Measurements from ENCODE around the gene SLC7A14.

- no peak for TF ChIP-seq CTCF (IDR thresholded peaks at IDR 0.05)
- no peak for TF ChIP-seq POLR2A (IDR thresholded peaks at IDR 0.05)
- no peak for TF ChIP-seq EP300 (IDR thresholded peaks at IDR 0.05)
These were observed 135.8 kb downstream of the SLC7A14 start for GRCh38 chr3:170450039-170450438.

All from tibial nerve (tissue), 4 donors.